GM21619 (cell line): ENCODE results near the gene ELL2.
A peak's percentile ranks its signal among the peaks of the same experiment; 100 is the strongest.

Experiments used
- ATAC-seq: cut with Tn5 transposase; IDR thresholded peaks from one replicate; pipeline ENCODE4 v1.9.1; 2021; ENCODE audit not compliant: unreplicated experiment

Gene ELL2

GRCh38 chr5:95983509-95983908, 21.9 kb upstream of the ELL2 start:
- ATAC-seq, result no peak

GRCh38 chr5:95983080-95983479, 21.4 kb upstream of the ELL2 start:
- ATAC-seq, result no peak

GRCh38 chr5:95976606-95977005, 15.0 kb upstream of the ELL2 start:
- no peak for ATAC-seq

- ATAC-seq, result no peak
These were observed 14.1 kb upstream of the ELL2 start for GRCh38 chr5:95975703-95976102.

- ATAC-seq, result peak; percentile 96
These were observed 12.2 kb upstream of the ELL2 start for GRCh38 chr5:95973793-95974325.

GRCh38 chr5:95972196-95972595, 10.5 kb upstream of the ELL2 start:
- no peak for ATAC-seq

- ATAC-seq, result no peak
These were observed 8.7 kb upstream of the ELL2 start for GRCh38 chr5:95970359-95970704.

- ATAC-seq, result no peak
These were observed 8.2 kb upstream of the ELL2 start for GRCh38 chr5:95969651-95970358.

GRCh38 chr5:95969055-95969454, 7.4 kb upstream of the ELL2 start:
- ATAC-seq, result no peak

- no peak for ATAC-seq
These were observed 5.6 kb upstream of the ELL2 start for GRCh38 chr5:95967236-95967635.

GRCh38 chr5:95966005-95966404, 4.4 kb upstream of the ELL2 start:
- no peak for ATAC-seq

GRCh38 chr5:95963650-95964410, 2.2 kb upstream of the ELL2 start:
- no peak for ATAC-seq

- ATAC-seq, result no peak
These were observed 1.1 kb upstream of the ELL2 start for GRCh38 chr5:95962785-95963184.

GRCh38 chr5:95962475-95962773, 773 bp upstream of the ELL2 start:
- ATAC-seq, result no peak

GRCh38 chr5:95960667-95961616, 709 bp downstream of the ELL2 start:
- ATAC-seq, result peak; percentile 55

- no peak for ATAC-seq
These were observed 1.6 kb downstream of the ELL2 start for GRCh38 chr5:95959888-95960666.

GRCh38 chr5:95959051-95959887, 2.4 kb downstream of the ELL2 start:
- no peak for ATAC-seq

- ATAC-seq, result no peak
These were observed 3.2 kb downstream of the ELL2 start for GRCh38 chr5:95958310-95959014.

GRCh38 chr5:95957561-95958203, 4.0 kb downstream of the ELL2 start:
- ATAC-seq, result no peak
